ENCODE results near the gene XYLT2. TPM values are rescaled to one million over a fixed set of nuclear protein-coding genes. Genes with fewer than 3 reads are reported as not detected.

XYLT2 gene
- total and polyA plus RNA-seq, 10 of the 15 experiments (the other 5 are each of a cell fraction or from before 2014, with no cell fraction given) = 0.82 to 20.6 (median 13.0) TPM

DNA sequence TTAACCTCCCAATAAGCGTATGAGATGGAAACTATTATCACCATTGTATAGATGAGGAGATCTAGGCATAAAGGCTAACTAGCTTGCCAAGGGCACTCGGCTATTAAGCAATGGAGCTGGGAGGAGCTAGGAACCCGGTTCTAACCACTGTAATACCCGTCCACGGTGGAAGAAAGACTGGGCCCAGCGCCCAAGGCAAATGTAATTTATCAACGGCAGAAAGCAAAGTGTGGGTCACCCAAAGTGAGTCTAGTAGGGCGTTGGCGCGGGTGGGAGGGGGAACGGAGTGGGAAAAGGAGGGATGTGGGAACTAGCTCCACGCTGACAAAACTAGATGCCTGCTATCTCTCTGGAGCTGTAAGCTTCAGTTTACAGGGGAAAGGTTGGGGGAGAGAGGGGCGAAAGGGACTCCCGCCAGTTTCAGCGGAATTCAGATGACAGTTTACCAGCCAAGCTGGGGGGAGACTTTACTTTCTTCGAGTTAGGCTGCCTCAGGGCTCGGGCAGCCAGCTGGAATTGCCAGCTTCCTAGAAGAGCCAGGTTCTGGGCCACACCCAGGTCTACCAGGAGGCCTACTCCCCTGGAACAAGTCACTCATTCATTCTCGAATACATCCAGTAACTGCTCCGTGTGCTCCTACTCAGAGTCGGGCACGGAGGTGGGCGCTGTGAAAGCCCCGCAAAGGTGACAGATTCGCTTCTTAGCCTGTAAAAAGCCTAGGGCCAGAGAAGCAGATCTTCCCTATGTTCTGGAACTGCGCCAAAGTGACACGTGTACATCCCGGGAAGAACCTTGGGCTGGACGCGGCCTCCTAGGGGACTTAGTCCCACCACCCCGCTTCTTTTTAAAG is 50.6 kb downstream of the XYLT2 start:
- ChIA-PET CTCF (interaction anchor here (0.6 to 5.7 kb wide), 37 partner anchors 8 to 383 kb away, joined by 3 to 83 read pairs (median 6); partner anchors contain the start of genes ACSF2, COL1A1, EME1 and MRPL27), SMC1A (ENCODE audit: uncharacterized antibody, unreplicated experiment) (interaction anchor here (0.7 to 4.6 kb wide), 15 partner anchors 9 to 87 kb away, joined by 3 to 26 read pairs (median 4); partner anchors contain the start of gene RSAD1), RAD21 (ENCODE audit: unreplicated experiment) (interaction anchor here (0.6 to 4.2 kb wide), 13 partner anchors 15 to 122 kb away, joined by 3 to 32 read pairs (median 4); partner anchors contain the start of genes ACSF2, RSAD1 and TMEM92), POLR2A (interaction anchor here (0.6 to 3.3 kb wide), 14 partner anchors 15 to 146 kb away, joined by 3 to 31 read pairs (median 4); partner anchors contain the start of genes ACSF2 and RSAD1)
- no peak for FAIRE-seq
- no peaks in the 10 kb centered on the region for H3K27me3 ChIP-seq (replicated peaks in 1 of 2; ENCODE audit: control insufficient read depth in 2 of 2, insufficient read depth in 2 of 2, low read length in 1 of 2)
- peak overlapping the region; percentile 89 for H3K9ac ChIP-seq (ENCODE audit: control insufficient read depth, insufficient read depth, low read length)
- H3K9me3 ChIP-seq (replicated peaks; ENCODE audit: control insufficient read depth, insufficient read depth, low read length) = no peaks in the 10 kb centered on the region
- under 1% methylated on average over 30 of the region's 30 CpGs for WGBS (ENCODE audit: insufficient coverage, insufficient replicate concordance, low lambda C conversion rate, missing lambda C conversion rate)
- no peak overlapping the region for H2AFZ ChIP-seq (ENCODE audit: control insufficient read depth, low read depth, low read length)
- in situ Hi-C loops (cut with MboI) (no loop called here), intact Hi-C loops (cut with micrococcal nuclease; ENCODE audit: unreplicated experiment) (loop anchor here (1.0 to 2.0 kb wide), 3 partner anchors 25 to 82 kb away; partner anchors contain the start of genes ACSF2 and RSAD1)
- peak; percentile 57 for ATAC-seq
- H4K20me1 ChIP-seq (ENCODE audit: control insufficient read depth, insufficient read depth) = no peaks in the 10 kb centered on the region
- TF ChIP-seq TCF12 (IDR thresholded peaks at IDR 0.05; ENCODE audit: low read depth, low read length) (no peak), POLR2A (IDR thresholded peaks at IDR 0.05; ENCODE audit: low read depth, low read length) (0 out of 2 replicates have a peak, but pooled peaks have one; percentile 7), NBN (IDR thresholded peaks at IDR 0.05) (0 out of 2 replicates have a peak, but pooled peaks have one; percentile 6)
- peaks cover 37% of the 10 kb centered on the region for H3K79me2 ChIP-seq (ENCODE audit: control insufficient read depth, insufficient read depth, low read length)
- peak overlapping the region; percentile 93 for H3K4me3 ChIP-seq
- no TSS peak for BruUV-seq (replicated peaks)
- peaks cover 13% of the 10 kb centered on the region for H3K4me1 ChIP-seq (ENCODE audit: control insufficient read depth, insufficient read depth, low read length)
- no peak for DNase-seq (ENCODE audit: low read depth, low spot score)
- H3K4me2 ChIP-seq (ENCODE audit: control insufficient read depth, insufficient read depth) = peak overlapping the region; percentile 90
- peak overlapping the region; percentile 81 for H3K27ac ChIP-seq (ENCODE audit: control insufficient read depth, insufficient read depth)
- H3K36me3 ChIP-seq (ENCODE audit: control insufficient read depth in 2 of 2, insufficient read depth in 2 of 2, low read length in 1 of 2) = peaks cover 14 to 18% of the 10 kb centered on the region in 2 experiments

All from GM12878 (cell line).